Activated CD4-positive, CD25-positive, alpha-beta regulatory T cell treated with anti-CD3 and anti-CD28 coated beads, Interleukin-2, amount 50 U/mL, for 16 hours (primary cell): ENCODE results near the gene C17orf113.
A peak's percentile ranks its signal among the peaks of the same experiment; 100 is the strongest.

Experiments
- DNase-seq: peaks from one replicate; pipeline ENCODE4 v3.0.0-alpha.2; 2020; ENCODE audit warnings: low read depth, low spot score

The C17orf113 gene

GRCh38 chr17:42050393-42051012 lies at the start of gene C17orf113:
Gene C17orf113 (minus strand): TSS chr17:42050601. CDS start chr17:42043376, 7,225 bp downstream.
- DNase-seq: peak; percentile 11

DNA sequence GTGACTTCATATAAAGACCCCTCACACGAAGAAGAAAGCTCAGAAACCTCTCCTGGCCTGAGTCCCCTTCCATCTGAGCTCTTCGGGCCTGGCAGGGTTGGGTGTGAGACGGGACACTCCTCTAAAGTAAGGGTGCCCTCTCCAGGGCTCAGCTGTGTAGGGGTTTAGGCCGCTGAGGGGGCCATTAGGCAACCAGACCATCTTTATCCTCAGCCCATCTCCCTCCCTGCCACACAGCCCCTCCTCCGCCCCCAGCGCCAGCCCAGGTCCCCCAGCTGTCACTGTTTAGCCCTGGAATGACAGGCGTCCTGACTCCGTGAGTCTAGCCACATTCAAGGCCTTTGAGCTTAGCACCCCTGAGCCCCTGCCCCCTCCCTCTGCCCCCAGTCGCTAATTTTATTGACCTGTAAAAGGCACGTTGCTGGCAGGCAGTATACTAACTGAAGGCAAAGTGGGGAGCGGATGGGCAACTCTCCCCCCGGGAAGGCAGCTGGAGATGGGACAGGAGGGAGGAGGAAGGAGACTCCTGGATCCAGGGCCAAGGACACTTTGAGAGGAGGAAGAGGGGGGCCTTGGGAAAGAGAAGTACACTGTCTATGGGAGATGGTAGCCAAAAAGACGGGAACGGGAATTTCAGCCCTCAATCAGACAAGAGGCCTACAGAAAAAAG lies 48.5 kb upstream of the C17orf113 start:
- no peak for DNase-seq

GRCh38 chr17:42097691-42098631 lies 47.6 kb upstream of the C17orf113 start, which contains the start of gene ZNF385C:
Gene ZNF385C (minus strand): TSS chr17:42098473. CDS start chr17:42063056, 35,417 bp downstream.
- no peak for DNase-seq

DNA sequence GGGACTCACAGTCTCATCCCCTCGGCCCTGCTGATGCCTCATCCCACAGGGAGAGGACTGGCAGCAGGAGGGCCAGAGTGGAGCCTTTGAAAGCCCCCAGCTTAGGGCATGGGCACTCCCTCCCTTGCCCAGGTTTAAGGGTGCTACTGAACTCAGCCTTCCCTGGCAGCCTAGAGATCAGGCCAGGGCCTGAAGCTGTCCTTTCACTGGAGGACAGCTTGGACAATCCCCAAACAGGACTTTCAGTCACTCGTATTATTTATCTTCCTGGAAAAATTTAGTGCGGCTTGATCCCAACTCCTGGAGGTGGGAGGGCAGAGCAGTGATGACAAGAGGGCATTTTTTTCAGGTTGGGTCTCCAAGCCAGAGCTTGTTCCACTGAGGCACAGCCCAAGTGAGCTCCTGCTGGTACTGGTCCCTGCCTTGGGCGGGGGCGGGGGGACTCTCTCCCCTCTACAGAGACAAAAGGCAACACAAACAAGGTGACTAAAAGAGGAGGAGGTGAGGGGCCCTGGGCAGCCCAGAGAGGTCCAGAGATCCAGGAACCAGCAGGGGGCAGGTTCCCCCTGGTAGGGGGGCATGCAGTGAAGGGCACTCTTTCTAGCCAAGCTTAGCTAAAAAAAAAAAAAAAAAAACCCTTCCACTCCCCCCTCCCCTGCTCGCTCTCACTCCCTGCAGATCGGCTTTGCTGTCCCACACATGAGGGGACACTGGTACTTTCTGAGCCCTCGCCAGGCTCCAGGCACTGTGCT lies 46.1 kb upstream of the C17orf113 start:
- DNase-seq: no peak

- no peak for DNase-seq
Observed at GRCh38 chr17:42094375-42095069, 44.1 kb upstream of the C17orf113 start.

- DNase-seq: no peak
Observed at GRCh38 chr17:42092939-42093338, 42.5 kb upstream of the C17orf113 start.

DNA sequence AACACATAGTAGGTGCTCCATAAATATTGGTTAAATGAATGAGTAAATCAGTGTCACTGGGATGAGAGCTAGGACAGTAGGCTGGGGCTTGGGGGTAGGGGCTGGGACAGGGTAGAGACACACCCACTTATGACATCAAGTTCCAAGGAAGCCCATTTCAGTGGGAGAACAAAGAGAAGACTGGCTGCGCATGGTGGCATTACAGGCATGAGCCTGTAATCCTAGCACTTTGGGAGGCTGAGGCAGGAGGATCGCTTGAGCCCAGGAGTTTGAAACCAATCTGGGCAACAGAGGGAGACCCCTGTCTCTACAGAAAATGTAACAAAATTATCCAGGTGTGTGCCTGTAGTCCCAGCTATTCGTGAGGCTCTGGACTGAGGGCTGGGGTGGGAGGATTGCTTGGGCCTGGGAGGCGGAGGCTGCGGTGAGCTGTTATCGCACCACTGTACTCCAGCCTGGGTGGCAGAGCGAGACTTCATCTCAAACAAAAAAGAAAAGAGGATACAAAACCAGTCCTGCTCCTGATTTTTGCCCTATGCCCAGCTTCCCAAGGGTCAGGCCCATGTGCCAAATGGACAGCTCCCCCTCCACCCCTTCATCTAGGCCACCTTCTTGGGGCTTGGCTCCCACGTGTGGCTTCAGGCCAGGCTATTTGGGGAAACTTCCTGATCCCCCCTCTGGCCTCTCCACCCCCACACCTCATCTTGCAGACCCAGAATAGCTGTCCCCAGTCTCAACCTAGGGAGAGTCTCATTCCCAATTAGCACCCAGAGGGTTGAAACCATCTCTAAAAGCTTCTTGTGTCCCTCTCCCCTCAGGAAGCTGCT lies 40.8 kb upstream of the C17orf113 start:
- no peak for DNase-seq

DNA sequence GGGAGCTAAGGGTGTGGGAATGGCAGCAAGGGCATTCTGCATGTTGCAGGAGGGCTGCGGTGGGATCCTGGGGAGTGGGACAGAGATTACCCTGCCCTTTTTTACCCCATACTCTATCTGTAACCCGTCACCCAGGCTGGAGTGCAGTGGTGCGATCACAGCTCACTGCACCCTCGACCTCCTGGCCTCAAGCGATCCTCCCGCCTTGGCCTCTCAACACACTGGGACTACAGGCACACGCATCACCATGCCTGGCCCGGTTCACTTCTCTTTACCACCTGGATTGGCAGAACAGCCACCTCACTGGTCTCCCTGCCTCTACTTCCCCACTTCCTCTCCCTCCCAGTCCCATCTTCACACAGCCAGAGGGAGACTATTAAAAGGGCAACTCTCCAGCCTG lies 38.3 kb upstream of the C17orf113 start:
- no peak for DNase-seq

- no peak for DNase-seq
Observed at GRCh38 chr17:42087736-42088705, 37.6 kb upstream of the C17orf113 start.

- no peak for DNase-seq
Observed at GRCh38 chr17:42087042-42087701, 36.8 kb upstream of the C17orf113 start.

DNA sequence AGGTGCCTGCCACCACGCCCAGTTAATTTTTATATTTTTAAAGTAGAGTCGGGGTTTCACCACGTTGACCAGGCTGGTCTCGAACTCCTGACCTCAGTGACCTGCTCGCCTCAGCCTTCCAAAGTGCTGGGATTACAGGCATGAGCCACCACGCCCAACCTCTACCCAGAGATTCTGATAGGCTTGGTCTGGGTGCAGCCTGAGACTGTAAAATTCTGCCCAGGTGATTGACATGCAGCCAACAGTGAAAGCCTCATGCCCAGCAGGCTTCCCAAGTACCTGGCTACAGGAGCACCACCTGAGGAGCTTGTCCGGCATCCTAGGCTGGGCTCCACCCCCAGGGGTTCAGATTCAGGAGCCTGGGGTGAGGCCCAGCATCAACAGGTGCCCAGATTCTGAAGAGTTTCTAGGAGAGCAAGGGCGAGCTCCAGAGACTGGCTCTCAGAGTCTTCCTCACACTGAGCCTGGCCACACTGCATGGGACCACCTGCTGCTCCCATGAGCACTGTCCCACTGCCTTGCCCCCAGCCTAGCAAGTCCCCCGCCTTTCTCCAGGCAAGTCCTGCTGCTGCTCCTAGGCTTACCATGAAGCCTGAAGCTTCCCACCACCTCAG lies 31.2 kb upstream of the C17orf113 start:
- DNase-seq: no peak

DNA sequence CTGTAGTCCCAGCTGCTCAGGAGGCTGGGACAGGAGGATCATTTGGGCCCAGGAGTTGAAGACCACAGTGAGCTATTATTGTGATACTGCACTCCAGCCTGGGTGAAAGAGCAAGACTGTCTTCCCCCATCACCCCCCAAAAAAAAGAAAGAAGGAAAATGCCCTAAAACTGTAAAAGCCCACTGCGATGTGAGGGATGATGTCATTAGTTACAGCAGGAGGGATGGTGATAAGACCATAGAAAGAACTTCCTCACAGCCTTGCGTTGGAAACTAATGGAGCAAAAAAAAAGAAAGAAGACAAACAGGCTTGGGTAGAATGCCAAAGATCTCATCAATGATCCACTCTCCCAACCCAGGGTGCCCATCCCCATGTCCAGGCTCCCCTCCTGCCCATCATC lies 29.1 kb upstream of the C17orf113 start:
- DNase-seq: no peak

GRCh38 chr17:42078396-42079043 lies 28.1 kb upstream of the C17orf113 start:
- DNase-seq: no peak

DNA sequence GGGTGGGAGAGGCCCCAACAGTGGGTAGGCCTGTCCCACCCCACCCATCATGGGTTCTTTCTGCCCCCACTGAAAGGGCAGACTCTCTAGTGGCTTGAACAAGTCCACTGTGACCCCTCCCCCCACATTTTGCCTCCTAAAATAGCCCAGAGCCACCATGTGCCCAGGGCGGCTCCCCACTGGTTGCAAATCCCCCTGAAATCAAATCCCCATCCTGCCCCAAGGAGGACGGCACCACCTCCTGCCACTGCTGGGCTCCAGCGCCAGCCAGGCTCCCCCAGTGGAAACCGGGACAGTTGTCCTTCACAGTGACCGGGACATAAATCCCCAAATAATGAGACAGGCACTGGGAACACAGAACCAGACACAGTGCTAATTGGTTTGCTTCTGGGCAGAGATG lies 27.4 kb upstream of the C17orf113 start:
- no peak for DNase-seq

GRCh38 chr17:42076797-42077559 lies 26.6 kb upstream of the C17orf113 start:
- no peak for DNase-seq

- no peak for DNase-seq
Observed at GRCh38 chr17:42075789-42076188, 25.4 kb upstream of the C17orf113 start.
